Articular chondrocyte of knee joint (primary cell): Measurements from ENCODE around the gene SUOX. TPM values are rescaled to one million over a fixed set of nuclear protein-coding genes. Genes with fewer than 3 reads are reported as not detected.

Experiments
- total RNA-seq: library from RNA; depleted of rRNA; stranded (reverse); fragments of >200 nt; gene quantifications from 2 replicates; pipeline ENCODE4 v1.2.3, GENCODE V29; 2012

SUOX gene
- 11.6 and 13.9 TPM in 2 replicates for total RNA-seq

DNA sequence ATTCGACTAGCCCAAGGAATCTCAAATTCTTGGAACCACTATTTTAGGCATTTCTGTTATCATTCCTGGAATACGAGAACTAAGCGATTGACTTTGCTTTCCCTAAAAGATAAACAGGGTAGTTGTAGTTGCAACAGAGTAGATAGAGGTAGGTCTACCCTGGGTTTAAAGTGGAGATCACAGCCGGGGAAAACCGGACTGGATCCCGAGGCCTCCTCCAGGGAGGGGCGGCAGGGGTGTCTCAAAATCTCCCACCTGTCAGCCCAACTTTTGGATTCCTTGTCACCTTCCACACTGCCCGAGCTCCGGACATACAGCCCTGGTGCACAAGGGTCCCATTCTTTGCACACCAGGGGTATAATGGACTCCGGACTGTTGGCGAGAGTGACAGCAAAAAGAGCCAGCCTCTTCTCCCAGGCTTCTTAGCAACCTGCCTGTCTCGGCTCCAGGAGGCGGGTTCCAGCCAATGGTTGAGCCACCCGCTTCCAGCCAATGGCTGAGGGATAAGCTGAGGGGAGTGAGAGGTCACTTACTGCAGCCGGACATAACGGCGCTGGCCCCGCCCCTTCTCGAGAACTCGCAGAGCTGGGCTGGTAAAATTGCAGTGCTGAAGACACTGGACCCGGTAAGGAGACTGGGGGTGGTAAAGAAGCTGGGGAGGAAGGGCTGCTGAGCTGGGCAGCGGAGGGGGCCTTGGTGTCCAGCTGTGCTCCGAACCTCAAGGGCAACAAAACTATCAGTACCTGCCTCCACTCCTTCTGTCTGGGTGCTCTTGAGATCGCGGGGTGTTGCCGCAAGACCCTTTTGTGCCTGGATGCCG lies at the start of gene SUOX:
Gene SUOX, plus strand, starts transcription at position 562 of the 820 bp plus-strand sequence. CDS start 4,946 bp downstream, outside the sequence.

DNA sequence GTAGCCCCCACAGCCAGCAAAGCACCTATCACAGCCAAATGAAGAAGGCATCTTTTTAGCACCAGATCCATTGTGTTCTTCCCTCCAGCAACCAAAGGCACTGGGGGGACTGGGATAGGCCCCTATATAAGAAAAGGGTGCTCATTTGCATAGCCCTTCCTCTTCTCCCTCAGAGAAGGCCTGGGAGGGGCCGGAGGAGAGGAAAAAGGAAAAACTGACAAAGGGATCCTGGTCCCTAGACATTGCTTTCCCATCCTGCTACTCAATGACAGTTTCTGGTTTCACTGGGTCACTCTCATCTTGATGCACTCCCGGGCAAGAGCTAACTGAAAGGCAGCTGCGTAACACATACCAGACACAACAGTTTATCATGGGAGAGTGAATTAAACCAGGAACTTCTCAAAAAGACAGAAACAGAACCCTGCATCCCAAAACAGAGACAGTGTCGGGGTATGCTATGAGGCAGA lies 31.1 kb upstream of the SUOX start, which contains the start of gene PMEL:
Gene PMEL, minus strand, starts transcription at position 102 of the 467 bp plus-strand sequence. Its CDS starts 31 bp downstream, at position 71.

DNA sequence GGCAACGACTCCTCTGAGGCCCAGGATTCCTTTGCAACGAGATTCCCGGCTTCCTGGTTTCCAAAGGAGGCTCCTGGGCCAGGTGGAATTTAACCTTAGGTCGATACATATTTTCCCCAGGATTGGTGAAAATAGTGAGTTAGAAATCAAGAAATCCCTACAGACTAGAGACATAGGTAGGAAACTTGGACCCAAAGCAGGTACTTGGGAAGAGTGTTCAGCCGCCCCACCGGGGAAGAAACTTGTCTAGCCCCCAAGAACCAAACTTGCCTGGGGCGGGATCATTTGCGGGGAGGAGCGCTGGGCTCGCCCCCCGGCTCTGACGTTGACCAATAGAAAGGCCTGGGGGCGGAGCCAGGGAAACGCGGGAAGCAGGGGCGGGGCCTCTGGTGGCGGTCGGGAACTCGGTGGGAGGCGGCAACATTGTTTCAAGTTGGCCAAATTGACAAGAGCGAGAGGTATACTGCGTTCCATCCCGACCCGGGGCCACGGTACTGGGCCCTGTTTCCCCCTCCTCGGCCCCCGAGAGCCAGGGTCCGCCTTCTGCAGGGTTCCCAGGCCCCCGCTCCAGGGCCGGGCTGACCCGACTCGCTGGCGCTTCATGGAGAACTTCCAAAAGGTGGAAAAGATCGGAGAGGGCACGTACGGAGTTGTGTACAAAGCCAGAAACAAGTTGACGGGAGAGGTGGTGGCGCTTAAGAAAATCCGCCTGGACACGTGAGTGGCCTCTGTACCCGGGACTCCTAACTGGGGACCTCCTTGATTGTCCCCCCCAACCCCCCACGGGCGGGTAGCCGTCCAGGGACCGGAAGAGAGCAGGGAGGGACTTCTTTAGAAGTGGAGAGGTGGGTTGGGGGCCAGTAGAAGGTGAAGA lies 30.4 kb upstream of the SUOX start, which contains the start of gene CDK2:
Gene CDK2, plus strand, starts transcription at position 423 of the 874 bp plus-strand sequence. Its CDS starts 179 bp downstream, at position 602.

DNA sequence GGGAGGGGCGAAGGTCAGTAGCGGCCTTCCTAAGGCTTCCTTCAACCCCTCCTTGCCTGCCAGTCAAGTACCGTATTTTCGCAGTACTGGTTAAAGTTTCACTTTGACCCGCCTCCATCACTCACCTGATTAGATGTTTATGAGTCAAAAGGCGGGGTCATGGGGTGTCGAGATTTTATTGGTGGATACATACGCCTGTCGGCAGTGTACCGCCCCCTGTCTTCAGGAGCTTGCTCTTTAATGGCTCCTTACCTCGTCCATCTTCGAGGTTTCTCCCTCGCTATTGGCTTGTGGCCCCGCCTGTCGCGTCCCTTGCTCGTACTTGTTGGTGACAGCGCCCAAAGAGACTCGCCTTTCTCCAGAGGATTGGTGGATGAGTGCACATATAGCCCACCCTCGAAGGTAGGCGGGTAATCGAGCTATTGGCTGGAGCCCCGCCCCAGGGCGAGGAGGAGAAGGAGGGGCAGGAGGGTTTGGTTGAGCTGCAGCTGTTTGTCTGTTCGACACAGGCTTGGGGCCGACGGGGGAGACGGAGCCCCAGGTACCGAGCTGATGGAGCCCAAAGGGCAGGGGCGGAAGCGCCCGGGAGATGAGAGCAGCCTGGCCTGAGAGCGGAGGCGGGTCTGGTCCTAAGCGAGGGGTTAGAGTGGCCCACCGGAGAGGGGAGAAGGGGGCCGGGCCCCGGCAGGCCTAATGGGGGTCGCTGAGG lies 23.3 kb upstream of the SUOX start, which contains the start of gene RAB5B:
Gene RAB5B, plus strand, starts transcription at position 480 of the 709 bp plus-strand sequence. CDS start 12,883 bp downstream, outside the sequence.

GRCh38 chr12:56020423-56021184 lies 23.5 kb downstream of the SUOX start, which contains the start of gene IKZF4:
Gene IKZF4, plus strand, starts transcription at chr12:56021043. Its CDS starts 451 bp downstream, at chr12:56021494.

GRCh38 chr12:56041552-56042429 lies 44.7 kb downstream of the SUOX start, which contains the start of gene RPS26:
Gene RPS26, plus strand, starts transcription at chr12:56041918. Its CDS starts 249 bp downstream, at chr12:56042167.

Other genes starting within 250 kb of the SUOX start
- gene SARNP, start 179.6 kb upstream of the SUOX start, total RNA-seq: 64.0 and 86.7 TPM in 2 replicates
- 12.9 TPM in 2 replicates for gene ORMDL2, start 179.2 kb upstream of the SUOX start, total RNA-seq
- gene DNAJC14, start 167.7 kb upstream of the SUOX start, total RNA-seq: 43.8 and 50.7 TPM in 2 replicates
- 5.2 and 5.3 TPM in 2 replicates for gene MMP19, start 154.3 kb upstream of the SUOX start, total RNA-seq
- 27.6 and 33.6 TPM in 2 replicates for gene PYM1, start 69.4 kb upstream of the SUOX start, total RNA-seq
- gene DGKA, start 66.1 kb upstream of the SUOX start, total RNA-seq: 48.5 and 66.9 TPM in 2 replicates
- gene PMEL, start 31.2 kb upstream of the SUOX start, total RNA-seq: 0.32 and 0.39 TPM in 2 replicates
- gene CDK2, start 30.4 kb upstream of the SUOX start, total RNA-seq: 20.1 and 23.0 TPM in 2 replicates
- gene RAB5B, start 23.2 kb upstream of the SUOX start, total RNA-seq: 73.7 and 76.3 TPM in 2 replicates
- gene IKZF4, start 23.8 kb downstream of the SUOX start, total RNA-seq: 1.8 and 1.9 TPM in 2 replicates
- 336 and 547 TPM in 2 replicates for gene RPS26, start 44.6 kb downstream of the SUOX start, total RNA-seq
- gene ERBB3, start 82.9 kb downstream of the SUOX start, total RNA-seq: 0.65 and 0.91 TPM in 2 replicates
- 95.9 and 100 TPM in 2 replicates for gene PA2G4, start 107.3 kb downstream of the SUOX start, total RNA-seq
- 1,970 and 2,516 TPM in 2 replicates for gene RPL41, start 119.4 kb downstream of the SUOX start, total RNA-seq
- 5.7 and 7.4 TPM in 2 replicates for gene ZC3H10, start 121.0 kb downstream of the SUOX start, total RNA-seq
- gene ESYT1, start 131.0 kb downstream of the SUOX start, total RNA-seq: 212 and 228 TPM in 2 replicates
- 59.9 and 62.3 TPM in 2 replicates for gene MYL6B, start 155.3 kb downstream of the SUOX start, total RNA-seq
- 1,601 and 1,692 TPM in 2 replicates for gene MYL6, start 161.1 kb downstream of the SUOX start, total RNA-seq
- 56.1 and 59.6 TPM in 2 replicates for gene SMARCC2, start 192.2 kb downstream of the SUOX start, total RNA-seq
- gene RNF41, start 224.6 kb downstream of the SUOX start, total RNA-seq: 74.9 and 77.1 TPM in 2 replicates
- 24.3 and 25.3 TPM in 2 replicates for gene NABP2, start 227.1 kb downstream of the SUOX start, total RNA-seq
- not detected in 2 replicates for gene SLC39A5, start 232.8 kb downstream of the SUOX start, total RNA-seq